GM18951 (cell line): Measurements from ENCODE around the gene ZNF518A.
"Not testable (repeated sequence)": the region's sequence is repeated elsewhere in the genome, so short reads cannot be mapped to it uniquely, and the experiment has no call there.

Experiments used
- POLR2A ChIP-seq: IDR thresholded peaks from 4 replicates; pipeline ENCODE4 v1.6.1; 2011; ENCODE audit warnings: mild to moderate bottlenecking; ENCODE audit not compliant: insufficient read length, insufficient read depth; ENCODE audit errors: extremely low read depth
- in situ Hi-C: fragments of 300-500 bp; cut with MboI; formaldehyde crosslinking; loops from one replicate; pipeline ENCODE4 v1.12.0; 2022; ENCODE audit warnings: low sequenced_read_pairs, mixed read lengths, inconsistent platforms; ENCODE audit not compliant: unreplicated experiment

The ZNF518A gene

DNA sequence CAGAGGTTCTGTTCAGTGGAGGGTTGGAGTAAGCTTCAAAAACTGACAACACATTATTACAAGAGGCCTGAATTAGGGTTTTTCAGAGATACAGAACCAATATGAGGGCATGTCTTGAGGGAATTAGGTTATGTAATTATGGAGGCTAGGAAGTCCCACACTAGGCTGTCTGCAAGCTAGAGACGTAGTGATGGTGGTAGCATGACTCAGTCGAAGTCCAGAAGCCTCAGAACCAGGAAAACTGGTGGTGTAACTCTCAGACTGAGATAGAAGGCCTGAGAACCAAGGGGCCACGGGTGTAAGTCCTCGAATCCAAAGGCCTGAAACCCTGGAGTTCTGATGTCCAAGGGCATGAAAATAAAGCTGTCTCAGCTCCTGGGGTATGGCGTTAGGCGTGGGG lies 35.6 kb downstream of the ZNF518A start:
- in situ Hi-C loops = no loop called here

GRCh38 chr10:96168546-96168945 lies 38.4 kb downstream of the ZNF518A start:
- TF ChIP-seq POLR2A = no peak
- in situ Hi-C loops = no loop called here

More for the DNA sequence above, 35.6 kb downstream of the ZNF518A start:
- no peak for TF ChIP-seq POLR2A

DNA sequence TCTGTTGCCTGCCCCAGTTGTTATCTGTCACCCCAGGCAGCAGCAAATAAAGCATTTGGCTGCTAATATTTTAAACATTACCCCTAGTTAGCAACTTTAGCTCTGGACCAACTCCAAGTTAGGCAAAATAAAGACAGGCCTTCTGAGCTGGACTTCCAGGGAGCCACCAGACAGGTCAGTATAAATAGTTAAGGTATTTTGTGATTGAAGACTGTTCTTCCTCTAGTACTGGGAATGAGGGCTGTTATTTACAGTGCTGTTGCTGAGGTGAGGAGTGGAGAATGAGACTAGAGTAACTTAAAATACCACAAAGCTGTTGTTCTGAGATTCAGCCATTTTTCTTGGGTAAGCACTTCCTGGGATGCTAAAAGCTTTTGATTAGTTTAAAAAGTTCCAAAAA lies 40.1 kb downstream of the ZNF518A start:
- no peak for TF ChIP-seq POLR2A
- in situ Hi-C loops = no loop called here

- in situ Hi-C loops = no loop called here
These were observed 42.6 kb downstream of the ZNF518A start for GRCh38 chr10:96172666-96173065.

DNA sequence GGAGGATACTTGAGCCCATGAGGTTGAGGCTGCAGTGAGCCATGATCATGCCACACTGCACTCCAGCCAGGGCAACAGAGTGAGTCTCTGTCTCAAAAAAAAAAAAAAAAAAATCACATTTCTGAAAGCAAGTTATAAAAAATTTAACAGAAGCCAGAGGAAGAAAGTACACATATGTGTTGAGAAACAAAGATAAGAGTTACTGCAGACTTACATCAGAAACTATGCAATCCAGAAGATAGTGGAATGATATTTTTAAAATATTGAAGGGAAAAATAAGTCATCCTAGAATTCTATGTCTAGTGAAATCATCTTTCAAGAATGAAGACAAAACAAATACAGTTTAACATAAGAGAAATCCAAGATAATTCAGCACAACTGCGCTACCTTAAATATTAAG lies 46.9 kb downstream of the ZNF518A start:
- in situ Hi-C loops = no loop called here
- TF ChIP-seq POLR2A = no peak

More at GRCh38 chr10:96172666-96173065, 42.6 kb downstream of the ZNF518A start:
- TF ChIP-seq POLR2A = no peak

- in situ Hi-C loops = no loop called here
These were observed 58.3 kb downstream of the ZNF518A start for GRCh38 chr10:96188421-96188820.

GRCh38 chr10:96188916-96189315 lies 58.8 kb downstream of the ZNF518A start:
- TF ChIP-seq POLR2A = no peak
- in situ Hi-C loops = no loop called here

More at GRCh38 chr10:96188421-96188820, 58.3 kb downstream of the ZNF518A start:
- TF ChIP-seq POLR2A = peak; percentile 18

DNA sequence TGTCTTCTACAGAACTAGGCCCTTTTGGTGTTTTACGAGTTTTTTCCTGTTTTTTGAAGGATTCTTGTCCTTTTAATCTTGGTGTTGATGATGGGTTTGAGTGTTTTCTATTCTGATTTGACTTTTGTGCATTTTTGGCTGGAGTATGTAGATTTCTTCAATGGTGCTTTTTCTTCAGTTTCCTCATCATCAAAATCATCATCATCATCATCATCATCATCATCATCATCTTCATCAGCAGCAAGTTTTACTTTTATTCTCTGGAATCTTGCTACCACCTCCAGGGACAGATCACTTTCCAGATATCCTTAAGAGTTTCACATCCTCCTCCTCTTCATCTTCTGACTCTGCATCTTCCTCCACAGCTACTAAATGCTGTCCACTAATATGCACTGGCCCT lies 59.4 kb downstream of the ZNF518A start:
- peak; percentile 7 for TF ChIP-seq POLR2A
- in situ Hi-C loops = not testable (repeated sequence)

- TF ChIP-seq POLR2A = no peak
- in situ Hi-C loops = no loop called here
These were observed 71.4 kb downstream of the ZNF518A start for GRCh38 chr10:96201525-96201924.

GRCh38 chr10:96205580-96205979 lies 75.5 kb downstream of the ZNF518A start:
- no peak for TF ChIP-seq POLR2A
- in situ Hi-C loops = no loop called here

DNA sequence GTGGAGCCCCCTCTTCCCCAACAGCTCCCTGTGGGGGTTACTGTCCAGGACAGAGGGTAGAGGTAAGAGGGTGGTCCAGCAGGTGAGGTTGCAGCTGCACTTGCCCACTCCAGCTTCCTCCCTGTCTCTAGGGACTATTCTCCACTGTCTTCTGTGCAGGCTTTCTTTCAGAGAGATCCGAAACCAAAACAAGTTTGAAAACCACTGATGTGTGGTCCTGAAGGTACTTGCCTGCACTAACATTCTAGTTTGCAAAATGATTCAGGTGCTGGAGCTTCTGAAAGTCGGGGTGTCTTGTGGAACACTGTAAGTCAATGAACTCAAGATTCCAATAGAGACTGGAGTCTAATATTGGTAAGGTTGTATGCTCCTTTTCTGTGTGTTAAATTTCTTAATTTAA lies 78.2 kb downstream of the ZNF518A start:
- in situ Hi-C loops = no loop called here
- TF ChIP-seq POLR2A = no peak

- in situ Hi-C loops = no loop called here
- TF ChIP-seq POLR2A = no peak
These were observed 78.8 kb downstream of the ZNF518A start for GRCh38 chr10:96208946-96209345.

- no peak for TF ChIP-seq POLR2A
- in situ Hi-C loops = no loop called here
These were observed 81.7 kb downstream of the ZNF518A start for GRCh38 chr10:96211764-96212163.

DNA sequence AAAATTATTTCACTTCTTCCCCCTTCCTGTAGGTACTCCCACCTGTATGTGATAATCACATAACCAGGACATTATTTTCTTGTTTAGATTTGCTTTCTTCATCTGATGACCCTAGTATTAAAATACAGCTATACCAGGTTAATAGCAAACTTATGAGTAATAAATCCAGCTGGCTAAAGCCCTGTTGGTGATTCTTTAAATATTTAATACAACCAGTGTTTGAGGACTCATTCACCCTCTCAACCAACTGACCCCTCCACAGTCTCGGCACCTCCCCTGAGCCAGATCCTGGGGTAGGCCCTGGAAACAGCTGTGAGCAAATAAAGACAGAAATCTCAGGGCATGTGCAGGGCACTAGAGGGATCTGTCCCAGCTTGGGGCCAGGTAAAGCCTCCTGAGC lies 82.8 kb downstream of the ZNF518A start:
- no peak for TF ChIP-seq POLR2A
- in situ Hi-C loops = no loop called here
